NCI-H345 treated with DMSO at 0.1 percent for 48 hours (cell line): ENCODE data around the gene CTBP2.

Experiments used
- DNase-seq: peaks from one replicate; lab custom pipeline; 2025; ENCODE audit not compliant: unreplicated experiment; lab: John Stamatoyannopoulos, UW

Gene CTBP2

GRCh38 chr10:125125951-125126735 is 34.2 kb downstream of the CTBP2 start:
- DNase-seq, result no peak

- no peak for DNase-seq
Measured at GRCh38 chr10:125124907-125125306, 35.5 kb downstream of the CTBP2 start.

- DNase-seq, result no peak
Measured at GRCh38 chr10:125124115-125124487, 36.3 kb downstream of the CTBP2 start.

GRCh38 chr10:125123476-125124114 is 36.8 kb downstream of the CTBP2 start:
- DNase-seq, result peak; percentile 30

GRCh38 chr10:125122566-125122965 is 37.8 kb downstream of the CTBP2 start:
- no peak for DNase-seq

GRCh38 chr10:125121003-125121402 is 39.4 kb downstream of the CTBP2 start:
- no peak for DNase-seq

- no peak for DNase-seq
Measured at GRCh38 chr10:125120053-125120710, 40.2 kb downstream of the CTBP2 start.

GRCh38 chr10:125118701-125119100 is 41.7 kb downstream of the CTBP2 start:
- DNase-seq, result no peak

- no peak for DNase-seq
Measured at GRCh38 chr10:125118011-125118611, 42.3 kb downstream of the CTBP2 start.

GRCh38 chr10:125116652-125117310 is 43.6 kb downstream of the CTBP2 start:
- no peak for DNase-seq

- DNase-seq, result no peak
Measured at GRCh38 chr10:125116041-125116649, 44.2 kb downstream of the CTBP2 start.

- no peak for DNase-seq
Measured at GRCh38 chr10:125115409-125115808, 45.0 kb downstream of the CTBP2 start.

- DNase-seq, result no peak
Measured at GRCh38 chr10:125114761-125115391, 45.5 kb downstream of the CTBP2 start.

- no peak for DNase-seq
Measured at GRCh38 chr10:125113691-125114371, 46.5 kb downstream of the CTBP2 start.

- no peak for DNase-seq
Measured at GRCh38 chr10:125112697-125113494, 47.5 kb downstream of the CTBP2 start.

- DNase-seq, result no peak
Measured at GRCh38 chr10:125111118-125111727, 49.1 kb downstream of the CTBP2 start.

- no peak for DNase-seq
Measured at GRCh38 chr10:125107965-125108580, 52.3 kb downstream of the CTBP2 start.
